A673 (cell line): ENCODE results near the gene LRRC46.

Experiments used
- CTCF ChIP-seq: fragments of 300-800, 200-600 bp; sonication (generic); conservative IDR thresholded peaks from 2 replicates; pipeline ENCODE4 v1.5.1; 2017; ENCODE audit warnings: low read depth, mild to moderate bottlenecking, antibody characterized with exemption, low read length, moderate library complexity, mixed read lengths
- EZH2 ChIP-seq: fragments of 200-600 bp; sonication (generic); IDR thresholded peaks from 2 replicates; pipeline ENCODE4 v1.6.1; 2017; ENCODE audit warnings: borderline replicate concordance, low read depth, mild to moderate bottlenecking, mixed read lengths, antibody characterized with exemption, low read length; ENCODE audit not compliant: poor library complexity, severe bottlenecking

GRCh38 chr17:47884905-47885730 lies 53.6 kb downstream of the LRRC46 start:
- TF ChIP-seq CTCF = no peak
- TF ChIP-seq EZH2 = no peak
